Endothelial cell of umbilical vein (primary cell): Measurements from ENCODE around the gene PLB1. TPM values are rescaled to one million over a fixed set of nuclear protein-coding genes. Genes with fewer than 3 reads are reported as not detected.

Source experiments
- BruUV-seq: library from RNA; stranded (reverse); fragments of 400-500 nt; replicated peaks from 2 replicates; lab custom pipeline; 2021; lab: Mats Ljungman, UMichigan
- CTCF ChIA-PET: fragments of 300-600, 350-600 bp; sonication (Branson Sonifier 250); formaldehyde crosslinking; loops from one replicate; lab custom pipeline; 2021; ENCODE audit warnings: antibody characterized with exemption, inconsistent platforms; lab: Charles Lee
- POLR2A ChIA-PET: fragments of 300-600, 350-600 bp; sonication (Branson Sonifier 250); formaldehyde crosslinking; loops from one replicate; lab custom pipeline; 2021; ENCODE audit warnings: antibody characterized with exemption, inconsistent platforms; lab: Charles Lee
- DNase-seq: peaks from one replicate; pipeline ENCODE4 v3.0.0-alpha.2; 2011; ENCODE audit warnings: low read depth, low spot score
- FAIRE-seq: peaks from 2 replicates; lab custom pipeline; 2011; peaks lifted over from hg19 to GRCh38; lab: Jason Lieb, UNC
- H2AFZ ChIP-seq: 2 replicates; pipeline ENCODE4 v1.6.0; 2012; ENCODE audit warnings: low read depth, low read length, control low read depth, inconsistent platforms
- H3K27ac ChIP-seq: 2 replicates; pipeline ENCODE4 v1.5.1; 2011; ENCODE audit warnings: low read depth, mild to moderate bottlenecking, control low read depth, low read length, moderate library complexity; ENCODE audit not compliant: insufficient read depth
- H3K27me3 ChIP-seq, 2 experiments: 2 replicates each; pipeline versions ENCODE4 v1.6.0 to v1.6.1; 2011; ENCODE audit warnings: low read length in 2 of 2, mixed read lengths in 1 of 2; ENCODE audit not compliant: control insufficient read depth in 2 of 2, insufficient read depth in 2 of 2
- H3K36me3 ChIP-seq, 2 experiments: 2 replicates in 1 of 2; 3 replicates in 1 of 2; pipeline ENCODE4 v1.5.1; 2011; ENCODE audit warnings: low read length in 2 of 2, mild to moderate bottlenecking in 1 of 2, moderate library complexity in 1 of 2; ENCODE audit not compliant: control insufficient read depth in 2 of 2, insufficient read depth in 2 of 2; ENCODE audit errors: extremely low read depth in 1 of 2
- H3K4me1 ChIP-seq: 3 replicates; pipeline ENCODE4 v1.5.1; 2011; ENCODE audit warnings: mild to moderate bottlenecking, low read length; ENCODE audit not compliant: control insufficient read depth, insufficient read depth; ENCODE audit errors: extremely low read depth
- H3K4me2 ChIP-seq: 2 replicates; pipeline ENCODE4 v1.6.1; 2011; ENCODE audit warnings: low read length, control low read depth, mixed read lengths; ENCODE audit not compliant: insufficient read depth
- H3K4me3 ChIP-seq, 3 experiments: fragments of 200-600 bp in 1 of 3; sonication (generic), shearing (Covaris generic) in 1 of 3; replicated peaks in 1 of 3; 2 replicates each; pipeline ENCODE4 v1.5.1; 2011 to 2016; ENCODE audit warnings: control low read depth in 3 of 3, low read length in 3 of 3, mild to moderate bottlenecking in 2 of 3, inconsistent platforms in 1 of 3, low read depth in 1 of 3, moderate library complexity in 1 of 3; ENCODE audit not compliant: insufficient read depth in 1 of 3
- H3K79me2 ChIP-seq: 2 replicates; pipeline ENCODE4 v1.6.0; 2012; ENCODE audit warnings: low read length, inconsistent platforms; ENCODE audit not compliant: control insufficient read depth, insufficient read depth
- H3K9ac ChIP-seq: replicated peaks from 2 replicates; pipeline ENCODE3; 2011; ENCODE audit warnings: low read length, control low read depth; ENCODE audit not compliant: insufficient read depth; ENCODE audit errors: extremely low read depth
- H3K9me1 ChIP-seq: replicated peaks from 3 replicates; pipeline ENCODE4 v1.6.0; 2011; ENCODE audit warnings: mild to moderate bottlenecking, low read length; ENCODE audit not compliant: control insufficient read depth, insufficient read depth; ENCODE audit errors: extremely low read depth
- H3K9me3 ChIP-seq: replicated peaks from 2 replicates; pipeline ENCODE4 v1.5.1; 2012; ENCODE audit warnings: low read length, inconsistent platforms; ENCODE audit not compliant: control insufficient read depth, insufficient read depth
- H4K20me1 ChIP-seq: replicated peaks from 2 replicates; pipeline ENCODE3; 2011; ENCODE audit warnings: mild to moderate bottlenecking, low read length; ENCODE audit not compliant: control insufficient read depth, insufficient read depth; ENCODE audit errors: extremely low read depth
- CTCF ChIP-seq, 2 donors: IDR thresholded peaks; 1 replicate in 1 of 2; 2 replicates in 1 of 2; pipeline ENCODE4 v1.5.1; 2011; ENCODE audit warnings: low read length in 2 of 2, mild to moderate bottlenecking in 2 of 2, moderate library complexity in 2 of 2, control low read depth in 1 of 2, inconsistent platforms in 1 of 2, low read depth in 1 of 2; ENCODE audit not compliant: insufficient read depth in 1 of 2; ENCODE audit errors: extremely low read depth in 1 of 2
- EZH2 ChIP-seq: IDR thresholded peaks from 2 replicates; pipeline ENCODE4 v1.6.1; 2012; ENCODE audit warnings: borderline replicate concordance, low read depth, mild to moderate bottlenecking, moderate library complexity, low read length, inconsistent platforms; ENCODE audit not compliant: severe bottlenecking
- FOS ChIP-seq: IDR thresholded peaks from 2 replicates; pipeline ENCODE4 v1.6.1; 2011; ENCODE audit warnings: mild to moderate bottlenecking, low read length, moderate library complexity, borderline replicate concordance; ENCODE audit not compliant: insufficient read depth
- GATA2 ChIP-seq: IDR thresholded peaks from 2 replicates; pipeline ENCODE4 v1.7.0; 2011; ENCODE audit warnings: low read depth, mild to moderate bottlenecking, moderate library complexity, mixed read lengths, low read length; ENCODE audit not compliant: insufficient read length, insufficient read depth
- JUN ChIP-seq: IDR thresholded peaks from 2 replicates; pipeline ENCODE4 v1.6.1; 2011; ENCODE audit warnings: borderline replicate concordance, low read depth; ENCODE audit not compliant: insufficient read length, insufficient read depth
- MAX ChIP-seq: IDR thresholded peaks from 2 replicates; pipeline ENCODE4 v1.6.1; 2011; ENCODE audit not compliant: insufficient read depth, insufficient read length
- MYC ChIP-seq: IDR thresholded peaks from one replicate; pipeline ENCODE4 v1.6.1; 2011; ENCODE audit warnings: mild to moderate bottlenecking, low read depth, low read length
- POLR2A ChIP-seq: IDR thresholded peaks from 2 replicates; pipeline ENCODE4 v1.6.1; 2012; ENCODE audit warnings: low read depth, mild to moderate bottlenecking, control low read depth, low read length
- POLR2AphosphoS5 ChIP-seq: IDR thresholded peaks from 2 replicates; pipeline ENCODE4 v1.6.1; 2012; ENCODE audit warnings: low read depth, mild to moderate bottlenecking, control low read depth, low read length, moderate library complexity; ENCODE audit not compliant: insufficient read depth
- dilution Hi-C: fragments of 300-500 bp; cut with MboI; formaldehyde crosslinking; loops from one replicate; pipeline ENCODE4 v1.15.0; 2019; ENCODE audit warnings: low sequenced_read_pairs; ENCODE audit not compliant: extremely low pct_ligation_motif_present
- intact Hi-C: fragments of 100-400 bp; cut with micrococcal nuclease; formaldehyde crosslinking; loops from one replicate; pipeline ENCODE4 v1.10.0; 2022
- polyA plus RNA-seq, 4 experiments: library from polyadenylated mRNA; depleted of rRNA in 3 of 4; stranded (reverse) in 3 of 4; unstranded in 1 of 4; fragments of >200 nt; gene quantifications; 2 replicates each; pipeline versions ENCODE4 v1.2.1 to v1.2.3, GENCODE V29; 2011 to 2012; ENCODE audit warnings: missing spikeins in 1 of 4
- total RNA-seq: library from RNA; stranded (reverse); gene quantifications from 2 replicates; pipeline ENCODE4 v1.2.3, GENCODE V29; 2021

Gene PLB1
- total and polyA plus RNA-seq, 2 donors (not counting 3 experiments of a cell fraction or from before 2014, with no cell fraction given): 0.75 to 0.80 TPM

GRCh38 chr2:28568036-28568435 lies 72.2 kb downstream of the PLB1 start:
- CTCF ChIA-PET: interaction anchor here (0.7 to 5.0 kb wide), 11 partner anchors 12 to 337 kb away, joined by 3 to 96 read pairs (median 9); partner anchors contain the start of genes PPP1CB and WDR43
- Histone ChIP-seq H3K36me3 (no peaks in the 10 kb centered on the region), H3K9me3 (no peaks in the 10 kb centered on the region), H4K20me1 (no peaks in the 10 kb centered on the region), H3K27me3 (no peaks in the 10 kb centered on the region), H3K79me2 (no peaks in the 10 kb centered on the region), H3K27ac (no peak overlapping the region), H3K4me2 (no peak overlapping the region), H2AFZ (no peak overlapping the region), H3K9ac (no peak overlapping the region), H3K4me1 (peaks cover 2% of the 10 kb centered on the region), H3K9me1 (no peaks in the 10 kb centered on the region), H3K4me3 (no peak overlapping the region)
- TF ChIP-seq JUN: no peak
- TF ChIP-seq GATA2: no peak
- no peak for TF ChIP-seq FOS
- TF ChIP-seq MYC: no peak
- no peak for TF ChIP-seq EZH2
- TF ChIP-seq CTCF (IDR thresholded peaks at IDR 0.05; ENCODE audit: extremely low read depth in 1 of 2, insufficient read depth in 1 of 2, low read depth in 1 of 2, low read length in 2 of 2): no peak
- TF ChIP-seq POLR2AphosphoS5: no peak
- no peak for TF ChIP-seq POLR2A
- TF ChIP-seq MAX: no peak
- BruUV-seq: no TSS peak
- POLR2A ChIA-PET: no interaction called here
- FAIRE-seq: no peak
- dilution Hi-C loops: no loop called here
- no peak for DNase-seq
- intact Hi-C loops: loop anchor here (5.0 to 10.0 kb wide), 2 partner anchors 359 to 813 kb away; no protein-coding TSS in a partner anchor
